ENCODE measurements around the gene DLD. TPM values are rescaled to one million over a fixed set of nuclear protein-coding genes. Genes with fewer than 3 reads are reported as not detected.
"Not testable (repeated sequence)": the region's sequence is repeated elsewhere in the genome, so short reads cannot be mapped to it uniquely, and the experiment has no call there.

DLD gene
- total RNA-seq, 1 experiment from 2014 or later, result 72.1 TPM

DNA sequence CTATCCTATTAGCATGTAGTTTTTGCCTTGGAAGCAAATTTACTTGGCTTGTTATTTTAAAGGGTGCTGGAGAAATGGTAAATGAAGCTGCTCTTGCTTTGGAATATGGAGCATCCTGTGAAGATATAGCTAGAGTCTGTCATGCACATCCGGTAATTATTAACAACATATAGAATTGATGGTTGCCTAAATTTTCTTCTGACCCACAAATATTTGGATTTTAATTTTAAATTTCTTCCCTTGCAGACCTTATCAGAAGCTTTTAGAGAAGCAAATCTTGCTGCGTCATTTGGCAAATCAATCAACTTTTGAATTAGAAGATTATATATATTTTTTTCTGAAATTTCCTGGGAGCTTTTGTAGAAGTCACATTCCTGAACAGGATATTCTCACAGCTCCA lies 28.0 kb downstream of the DLD start (continued):
- TF ChIP-seq, protein P1, sequence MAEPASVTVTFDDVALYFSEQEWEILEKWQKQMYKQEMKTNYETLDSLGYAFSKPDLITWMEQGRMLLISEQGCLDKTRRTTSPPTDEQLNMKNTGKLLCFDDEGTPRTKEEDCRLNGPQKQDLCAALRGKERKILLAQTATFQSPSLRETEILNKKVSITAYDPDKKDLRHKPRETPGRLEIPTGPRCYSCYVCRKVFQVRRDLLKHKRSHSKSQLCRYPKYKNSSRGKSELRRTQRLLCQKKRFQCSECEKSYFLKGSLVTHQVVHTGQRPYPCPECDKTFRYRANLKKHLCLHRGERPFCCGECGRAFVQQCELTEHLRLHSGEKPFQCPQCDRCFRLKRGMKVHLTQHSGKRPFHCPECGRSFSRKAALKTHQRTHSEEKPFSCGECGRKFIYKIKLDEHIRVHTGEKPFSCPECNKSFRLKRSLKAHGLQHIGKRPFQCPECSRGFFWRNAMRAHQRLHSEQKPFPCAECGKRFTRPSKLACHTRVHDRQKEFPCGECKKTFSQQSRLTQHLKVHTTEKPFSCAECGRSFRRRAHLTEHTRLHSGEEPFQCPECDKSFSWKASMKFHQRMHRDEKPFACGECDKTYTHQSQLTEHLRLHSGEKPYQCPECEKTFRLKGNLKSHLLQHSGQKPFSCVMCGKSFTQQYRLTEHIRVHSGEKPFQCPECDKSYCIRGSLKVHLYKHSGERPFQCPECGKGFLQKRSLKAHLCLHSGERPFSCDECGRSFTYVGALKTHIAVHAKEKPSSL (CRISPR knock-in tag; conservative IDR thresholded peaks at IDR 0.05), result no peak
- TF ChIP-seq, protein P2, sequence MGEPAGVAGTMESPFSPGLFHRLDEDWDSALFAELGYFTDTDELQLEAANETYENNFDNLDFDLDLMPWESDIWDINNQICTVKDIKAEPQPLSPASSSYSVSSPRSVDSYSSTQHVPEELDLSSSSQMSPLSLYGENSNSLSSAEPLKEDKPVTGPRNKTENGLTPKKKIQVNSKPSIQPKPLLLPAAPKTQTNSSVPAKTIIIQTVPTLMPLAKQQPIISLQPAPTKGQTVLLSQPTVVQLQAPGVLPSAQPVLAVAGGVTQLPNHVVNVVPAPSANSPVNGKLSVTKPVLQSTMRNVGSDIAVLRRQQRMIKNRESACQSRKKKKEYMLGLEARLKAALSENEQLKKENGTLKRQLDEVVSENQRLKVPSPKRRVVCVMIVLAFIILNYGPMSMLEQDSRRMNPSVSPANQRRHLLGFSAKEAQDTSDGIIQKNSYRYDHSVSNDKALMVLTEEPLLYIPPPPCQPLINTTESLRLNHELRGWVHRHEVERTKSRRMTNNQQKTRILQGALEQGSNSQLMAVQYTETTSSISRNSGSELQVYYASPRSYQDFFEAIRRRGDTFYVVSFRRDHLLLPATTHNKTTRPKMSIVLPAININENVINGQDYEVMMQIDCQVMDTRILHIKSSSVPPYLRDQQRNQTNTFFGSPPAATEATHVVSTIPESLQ (CRISPR knock-in tag; IDR thresholded peaks at IDR 0.05), result no peak
- TF ChIP-seq GABPB1 (CRISPR knock-in tag; IDR thresholded peaks at IDR 0.05), result no peak

DNA sequence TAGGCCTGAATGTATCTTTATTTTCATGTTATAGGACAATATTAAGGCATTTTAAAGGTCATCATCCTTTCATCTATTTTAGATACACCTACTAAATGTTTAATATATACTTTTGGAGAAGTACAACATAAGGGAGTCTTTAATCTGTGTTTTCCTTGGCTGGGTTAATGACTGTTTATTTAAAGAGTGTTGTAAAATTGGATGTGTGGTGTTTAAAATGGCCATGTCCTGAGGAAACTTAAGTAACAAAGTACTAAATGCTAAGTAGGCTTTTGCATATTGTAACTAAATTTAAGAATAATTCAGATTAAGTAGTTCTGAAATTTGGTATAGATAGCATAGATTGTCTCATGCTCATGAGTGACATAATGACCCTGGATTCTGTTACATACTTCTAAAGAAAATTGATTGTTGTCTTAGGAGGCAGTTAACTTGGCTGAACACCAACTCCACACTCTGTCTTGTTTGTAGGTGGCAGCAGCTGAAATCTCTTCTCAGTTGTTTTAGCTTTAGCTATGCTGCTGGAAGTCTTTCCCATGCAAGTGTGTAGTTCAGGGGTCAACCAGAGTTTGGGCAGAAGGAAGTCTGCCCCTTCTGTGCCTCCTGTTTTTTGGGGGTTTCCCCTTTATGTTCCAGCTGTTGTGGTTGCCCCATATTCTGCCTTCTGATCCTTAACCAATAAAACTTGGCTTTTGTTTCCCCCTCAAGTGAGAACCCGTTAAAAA lies 29.2 kb downstream of the DLD start:
- no peak for DNase-seq (ENCODE audit: low spot score)
- Mint-ChIP-seq H3K36me3 (peaks cover 70% of the 10 kb centered on the region), H3K4me3 (no peak overlapping the region), H3K4me1 (peaks cover 11% of the 10 kb centered on the region), H3K27ac (peak overlapping the region; percentile 31; the same call in 1 of the 2 replicates), H3K9me3 (no peaks in the 10 kb centered on the region), H3K27me3 (ENCODE audit: low read depth) (no peaks in the 10 kb centered on the region)
- TF ChIP-seq, protein P1 (CRISPR knock-in tag; conservative IDR thresholded peaks at IDR 0.05), result no peak
- no peak for TF ChIP-seq ZBTB21 (CRISPR knock-in tag; IDR thresholded peaks at IDR 0.05; ENCODE audit: borderline replicate concordance)
- no peak for TF ChIP-seq GABPB1 (CRISPR knock-in tag; IDR thresholded peaks at IDR 0.05)
- TF ChIP-seq, protein P3, sequence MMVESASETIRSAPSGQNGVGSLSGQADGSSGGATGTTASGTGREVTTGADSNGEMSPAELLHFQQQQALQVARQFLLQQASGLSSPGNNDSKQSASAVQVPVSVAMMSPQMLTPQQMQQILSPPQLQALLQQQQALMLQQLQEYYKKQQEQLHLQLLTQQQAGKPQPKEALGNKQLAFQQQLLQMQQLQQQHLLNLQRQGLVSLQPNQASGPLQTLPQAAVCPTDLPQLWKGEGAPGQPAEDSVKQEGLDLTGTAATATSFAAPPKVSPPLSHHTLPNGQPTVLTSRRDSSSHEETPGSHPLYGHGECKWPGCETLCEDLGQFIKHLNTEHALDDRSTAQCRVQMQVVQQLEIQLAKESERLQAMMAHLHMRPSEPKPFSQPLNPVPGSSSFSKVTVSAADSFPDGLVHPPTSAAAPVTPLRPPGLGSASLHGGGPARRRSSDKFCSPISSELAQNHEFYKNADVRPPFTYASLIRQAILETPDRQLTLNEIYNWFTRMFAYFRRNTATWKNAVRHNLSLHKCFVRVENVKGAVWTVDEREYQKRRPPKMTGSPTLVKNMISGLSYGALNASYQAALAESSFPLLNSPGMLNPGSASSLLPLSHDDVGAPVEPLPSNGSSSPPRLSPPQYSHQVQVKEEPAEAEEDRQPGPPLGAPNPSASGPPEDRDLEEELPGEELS (CRISPR knock-in tag; IDR thresholded peaks at IDR 0.05), result no peak
- TF ChIP-seq, protein P4, sequence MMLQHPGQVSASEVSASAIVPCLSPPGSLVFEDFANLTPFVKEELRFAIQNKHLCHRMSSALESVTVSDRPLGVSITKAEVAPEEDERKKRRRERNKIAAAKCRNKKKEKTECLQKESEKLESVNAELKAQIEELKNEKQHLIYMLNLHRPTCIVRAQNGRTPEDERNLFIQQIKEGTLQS (CRISPR knock-in tag; conservative IDR thresholded peaks at IDR 0.05), result no peak
- TF ChIP-seq EMX1 (CRISPR knock-in tag; IDR thresholded peaks at IDR 0.05), result no peak
- TF ChIP-seq RELA (CRISPR knock-in tag; IDR thresholded peaks at IDR 0.05; ENCODE audit: borderline replicate concordance), result no peak
- TF ChIP-seq, protein P5, sequence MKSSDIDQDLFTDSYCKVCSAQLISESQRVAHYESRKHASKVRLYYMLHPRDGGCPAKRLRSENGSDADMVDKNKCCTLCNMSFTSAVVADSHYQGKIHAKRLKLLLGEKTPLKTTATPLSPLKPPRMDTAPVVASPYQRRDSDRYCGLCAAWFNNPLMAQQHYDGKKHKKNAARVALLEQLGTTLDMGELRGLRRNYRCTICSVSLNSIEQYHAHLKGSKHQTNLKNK (CRISPR knock-in tag; IDR thresholded peaks at IDR 0.05), result no peak
- TF ChIP-seq, protein P6, sequence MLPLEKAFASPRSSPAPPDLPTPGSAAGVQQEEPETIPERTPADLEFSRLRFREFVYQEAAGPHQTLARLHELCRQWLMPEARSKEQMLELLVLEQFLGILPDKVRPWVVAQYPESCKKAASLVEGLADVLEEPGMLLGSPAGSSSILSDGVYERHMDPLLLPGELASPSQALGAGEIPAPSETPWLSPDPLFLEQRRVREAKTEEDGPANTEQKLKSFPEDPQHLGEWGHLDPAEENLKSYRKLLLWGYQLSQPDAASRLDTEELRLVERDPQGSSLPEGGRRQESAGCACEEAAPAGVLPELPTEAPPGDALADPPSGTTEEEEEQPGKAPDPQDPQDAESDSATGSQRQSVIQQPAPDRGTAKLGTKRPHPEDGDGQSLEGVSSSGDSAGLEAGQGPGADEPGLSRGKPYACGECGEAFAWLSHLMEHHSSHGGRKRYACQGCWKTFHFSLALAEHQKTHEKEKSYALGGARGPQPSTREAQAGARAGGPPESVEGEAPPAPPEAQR (CRISPR knock-in tag; IDR thresholded peaks at IDR 0.05), result no peak
- TF ChIP-seq, protein P7, sequence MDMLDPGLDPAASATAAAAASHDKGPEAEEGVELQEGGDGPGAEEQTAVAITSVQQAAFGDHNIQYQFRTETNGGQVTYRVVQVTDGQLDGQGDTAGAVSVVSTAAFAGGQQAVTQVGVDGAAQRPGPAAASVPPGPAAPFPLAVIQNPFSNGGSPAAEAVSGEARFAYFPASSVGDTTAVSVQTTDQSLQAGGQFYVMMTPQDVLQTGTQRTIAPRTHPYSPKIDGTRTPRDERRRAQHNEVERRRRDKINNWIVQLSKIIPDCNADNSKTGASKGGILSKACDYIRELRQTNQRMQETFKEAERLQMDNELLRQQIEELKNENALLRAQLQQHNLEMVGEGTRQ (CRISPR knock-in tag; IDR thresholded peaks at IDR 0.05), result no peak
- TF ChIP-seq ZNF396 (CRISPR knock-in tag; IDR thresholded peaks at IDR 0.05; ENCODE audit: borderline replicate concordance), result no peak
- no peak for ATAC-seq
- POLR2A ChIA-PET, result interaction anchor here (0.7 kb wide), 1 partner anchor 37 kb away, joined by 3 read pairs; no protein-coding TSS in a partner anchor
- CTCF ChIA-PET, result no interaction called here

DNA sequence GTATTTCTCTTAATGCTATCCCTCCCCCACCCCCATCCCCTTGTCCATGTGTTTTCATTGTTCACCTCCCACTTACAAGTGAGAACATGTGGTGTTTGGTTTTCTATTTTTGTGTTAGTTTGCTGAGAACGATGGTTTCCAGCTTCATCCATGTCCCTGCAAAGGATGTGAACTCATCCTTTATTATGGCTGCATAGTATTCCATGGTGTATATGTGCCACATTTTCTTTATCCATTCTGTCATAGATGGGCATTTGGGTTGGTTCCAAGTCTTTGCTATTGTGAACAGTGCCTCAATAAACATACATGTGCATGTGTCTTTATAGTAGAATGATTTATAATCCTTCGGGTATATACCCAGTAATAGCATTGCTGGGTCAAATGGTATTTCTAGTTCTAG lies 30.8 kb downstream of the DLD start:
- DNase-seq (ENCODE audit: low spot score), result not testable (repeated sequence)

More for the DNA sequence above, 30.8 kb downstream of the DLD start:
- CTCF ChIA-PET; H3K4me3 Mint-ChIP-seq; ATAC-seq; H3K27ac Mint-ChIP-seq; POLR2A ChIA-PET; H3K27me3 Mint-ChIP-seq (ENCODE audit: low read depth); H3K9me3 Mint-ChIP-seq: not testable (repeated sequence)
- peaks cover 80% of the 10 kb centered on the region for H3K36me3 Mint-ChIP-seq
- H3K4me1 Mint-ChIP-seq, result peaks cover 18% of the 10 kb centered on the region
